GM19035 (cell line): ENCODE data around the gene GABRR2.
A peak's percentile ranks its signal among the peaks of the same experiment; 100 is the strongest.
"Not testable (repeated sequence)": the region's sequence is repeated elsewhere in the genome, so short reads cannot be mapped to it uniquely, and the experiment has no call there.

ENCODE experiments used
- ATAC-seq: cut with Tn5 transposase; IDR thresholded peaks from one replicate; pipeline ENCODE4 v1.9.1; 2021; ENCODE audit not compliant: unreplicated experiment

Gene GABRR2

GRCh38 chr6:89295981-89296380, 19.1 kb downstream of the GABRR2 start:
- ATAC-seq: no peak

DNA sequence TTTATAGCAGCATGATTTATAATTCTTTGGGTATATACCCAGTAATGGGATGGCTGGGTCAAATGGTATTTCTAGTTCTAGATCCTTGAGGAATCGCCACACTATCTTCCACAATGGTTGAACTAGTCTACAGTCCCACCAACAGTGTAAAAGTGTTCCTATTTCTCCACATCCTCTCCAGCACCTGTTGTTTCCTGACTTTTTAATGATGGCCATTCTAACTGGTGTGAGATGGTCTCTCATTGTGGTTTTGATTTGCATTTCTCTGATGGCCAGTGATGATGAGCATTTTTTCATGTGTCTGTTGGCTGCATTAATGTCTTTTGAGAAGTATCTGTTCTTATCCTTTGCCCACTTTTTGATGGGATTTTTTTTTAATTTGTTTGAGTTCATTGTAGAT, 20.0 kb downstream of the GABRR2 start:
- not testable (repeated sequence) for ATAC-seq

GRCh38 chr6:89291256-89291819, 23.8 kb downstream of the GABRR2 start:
- no peak for ATAC-seq

- no peak for ATAC-seq
Measured at GRCh38 chr6:89290401-89291155, 24.5 kb downstream of the GABRR2 start.

DNA sequence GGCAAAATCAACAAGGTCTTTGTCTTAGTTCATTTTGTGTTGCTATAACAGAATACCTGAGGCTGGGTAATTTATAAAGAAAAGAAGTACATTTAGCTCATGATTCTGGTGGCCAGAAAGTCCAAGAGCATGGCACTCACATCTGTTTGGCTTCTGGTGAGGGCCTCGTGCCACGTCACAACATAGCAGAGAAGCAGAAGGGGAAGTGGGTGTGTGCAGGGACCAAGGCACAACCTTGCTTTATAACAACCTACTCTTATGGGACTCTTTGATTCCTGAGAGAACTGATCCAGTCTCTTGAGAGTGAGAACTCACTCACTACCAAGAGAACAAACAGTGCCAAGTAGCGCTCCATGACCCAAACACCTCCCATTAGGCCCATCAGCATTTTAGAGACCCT, 25.4 kb downstream of the GABRR2 start:
- ATAC-seq: no peak

- ATAC-seq: no peak
Measured at GRCh38 chr6:89287351-89288028, 27.6 kb downstream of the GABRR2 start.

DNA sequence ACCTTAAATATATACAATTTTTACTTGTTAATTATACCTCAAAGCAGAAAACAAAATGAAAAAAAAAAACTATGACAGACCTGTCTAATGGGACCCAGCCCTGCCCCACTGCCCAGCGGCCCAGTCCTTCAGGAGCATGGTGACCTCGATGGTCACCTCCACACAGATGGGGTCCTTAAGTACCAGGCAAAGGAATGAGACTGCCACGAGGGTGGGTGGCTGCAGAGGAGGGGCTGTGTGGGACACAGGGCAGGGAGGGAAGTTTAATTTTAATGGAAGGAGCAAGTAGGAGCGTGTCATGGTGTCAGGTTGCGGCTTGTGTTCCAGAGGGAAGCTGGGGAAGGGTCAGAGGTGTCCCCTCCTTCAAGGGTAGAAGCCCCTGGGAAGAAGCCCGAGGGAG, 28.6 kb downstream of the GABRR2 start:
- ATAC-seq: no peak

DNA sequence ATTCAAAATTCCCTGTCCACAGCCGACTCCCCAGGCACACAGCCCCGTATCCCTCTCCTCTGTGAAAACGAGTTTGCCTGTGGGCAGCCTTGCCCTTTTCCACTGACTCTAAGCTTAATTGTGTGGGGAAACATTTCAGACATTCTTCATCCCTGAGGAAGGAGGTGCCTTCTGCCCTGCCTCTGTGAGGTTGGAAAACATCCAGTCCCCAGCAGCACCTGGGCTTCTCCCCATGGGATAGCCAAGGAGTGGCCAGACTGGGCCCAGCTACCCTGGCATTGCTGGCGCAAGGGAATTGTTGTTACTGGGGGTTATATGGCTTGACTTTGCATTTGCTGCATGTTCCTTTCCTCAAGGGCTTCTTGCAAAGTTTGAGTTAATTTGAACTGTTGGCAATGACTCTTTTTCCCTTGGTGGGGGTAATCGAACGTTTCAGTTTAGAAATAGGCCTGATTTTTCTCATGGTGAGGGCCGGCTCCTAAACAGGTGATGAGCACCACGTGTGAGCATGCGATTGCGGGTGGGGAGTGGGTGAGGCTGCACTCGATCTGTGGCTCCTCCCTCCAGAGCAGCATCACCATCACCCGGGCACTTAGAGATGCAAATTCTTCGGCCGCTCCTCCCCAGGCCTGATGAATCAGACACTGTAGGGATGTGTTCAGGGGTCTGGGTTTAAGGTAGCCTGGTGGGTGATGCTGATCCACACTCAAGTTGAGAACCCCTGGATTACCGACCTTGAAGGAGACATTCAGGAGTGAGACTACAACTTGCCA, 29.9 kb downstream of the GABRR2 start:
- no peak for ATAC-seq

GRCh38 chr6:89284081-89284480, 31.0 kb downstream of the GABRR2 start:
- no peak for ATAC-seq

- ATAC-seq: no peak
Measured at GRCh38 chr6:89282749-89283148, 32.4 kb downstream of the GABRR2 start.

- peak; percentile 98 for ATAC-seq
Measured at GRCh38 chr6:89281779-89282246, 33.3 kb downstream of the GABRR2 start.

- no peak for ATAC-seq
Measured at GRCh38 chr6:89278956-89279355, 36.1 kb downstream of the GABRR2 start.

DNA sequence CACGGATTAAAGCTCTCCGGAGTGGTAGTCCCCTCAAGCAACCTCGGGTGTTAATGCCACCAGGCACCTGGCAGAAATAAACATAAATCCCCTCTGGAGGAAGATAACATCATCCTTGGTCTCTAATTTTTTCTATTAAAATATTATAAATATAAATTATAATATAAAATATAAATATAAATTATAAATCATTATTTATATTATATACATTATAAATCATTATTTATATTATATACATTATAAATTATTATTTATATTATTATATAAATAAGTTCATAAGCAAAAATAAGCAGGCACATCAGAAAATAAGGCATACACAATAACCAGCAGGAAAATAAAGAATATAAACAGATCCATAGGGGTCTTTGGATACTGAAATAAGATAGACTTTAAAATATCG, 39.2 kb downstream of the GABRR2 start:
- ATAC-seq: no peak

DNA sequence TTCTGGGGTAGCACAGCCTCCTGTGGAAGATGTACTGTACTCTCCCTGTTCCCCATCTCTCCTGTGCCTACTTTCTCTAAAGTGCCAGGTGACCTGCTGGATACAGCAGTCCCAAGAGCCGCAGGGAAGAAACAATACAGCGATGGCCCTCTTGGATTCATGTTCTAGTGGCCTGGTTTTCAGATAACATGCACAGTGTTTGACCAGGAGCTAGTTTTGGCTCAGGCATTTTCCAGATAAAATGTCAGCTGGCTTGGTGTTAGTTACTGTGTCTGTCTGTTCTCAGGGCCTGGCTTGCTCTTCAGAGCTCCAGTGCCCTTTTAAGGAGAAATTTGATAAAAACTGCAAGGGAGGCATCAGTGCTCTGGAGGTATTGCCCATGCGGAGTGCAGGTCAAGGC, 41.3 kb downstream of the GABRR2 start:
- ATAC-seq: no peak

DNA sequence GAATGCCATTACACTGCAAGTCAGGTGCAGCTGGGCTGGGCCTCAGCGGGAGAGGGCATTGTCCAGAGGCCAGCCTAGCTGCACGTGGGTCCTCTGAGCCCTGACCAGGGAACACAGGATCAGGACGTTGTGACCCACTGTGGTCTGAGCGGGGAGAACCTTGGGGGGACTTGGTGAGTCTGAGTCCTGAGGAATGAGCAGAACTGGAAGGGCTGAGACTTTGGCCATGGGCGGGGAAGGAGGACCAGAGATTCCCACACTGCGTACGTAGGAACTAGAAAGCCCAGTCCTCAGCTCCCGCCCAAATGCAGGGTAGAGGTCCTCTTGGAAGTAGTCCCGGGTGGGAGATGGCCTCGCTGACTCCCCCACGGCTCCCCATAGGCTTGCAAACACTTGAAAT, 42.5 kb downstream of the GABRR2 start:
- ATAC-seq: no peak

GRCh38 chr6:89270951-89271721, 44.0 kb downstream of the GABRR2 start:
- ATAC-seq: peak; percentile 61

- ATAC-seq: no peak
Measured at GRCh38 chr6:89269981-89270380, 45.1 kb downstream of the GABRR2 start.

DNA sequence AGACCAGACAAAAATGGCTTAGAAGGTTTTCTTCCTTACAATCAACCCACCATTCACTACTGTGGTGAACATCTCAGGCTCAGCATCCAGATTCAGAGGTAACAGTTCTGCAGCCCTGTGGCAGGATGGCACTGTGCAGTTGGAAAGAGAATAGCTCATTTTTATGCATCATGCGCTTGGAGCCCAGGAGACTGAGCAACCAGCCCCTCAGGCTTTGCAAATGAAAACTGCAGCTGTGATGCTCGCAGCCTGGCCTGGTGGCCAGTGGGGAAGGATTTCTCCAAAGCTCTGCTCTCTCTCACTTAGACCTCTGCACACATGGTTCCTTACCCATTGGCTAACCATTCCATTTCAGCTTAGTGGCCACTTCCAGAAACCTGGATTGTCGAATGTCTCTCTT, 45.8 kb downstream of the GABRR2 start:
- no peak for ATAC-seq

GRCh38 chr6:89268776-89269175, 46.3 kb downstream of the GABRR2 start:
- no peak for ATAC-seq

GRCh38 chr6:89267918-89268317, 47.2 kb downstream of the GABRR2 start:
- no peak for ATAC-seq

DNA sequence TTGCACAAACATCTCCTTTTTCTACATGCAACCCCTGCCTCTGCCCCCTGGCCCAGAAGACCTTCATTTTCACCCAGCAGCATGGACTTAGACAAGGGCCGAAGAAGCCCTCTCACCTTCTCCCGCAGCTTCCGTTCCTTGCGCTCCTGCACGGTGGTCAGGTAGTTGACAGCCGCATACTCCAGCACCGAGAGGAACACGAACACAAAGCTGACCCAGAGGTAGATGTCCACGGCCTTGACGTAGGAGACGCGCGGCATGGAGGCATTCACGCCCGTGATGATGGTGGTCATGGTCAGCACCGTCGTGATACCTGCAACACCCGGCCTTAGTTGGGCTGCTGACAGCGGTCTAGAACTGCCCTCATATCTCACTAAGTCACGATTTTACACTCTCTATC, 50.8 kb downstream of the GABRR2 start:
- no peak for ATAC-seq
